Measurements from ENCODE around the gene ANKRD55. TPM values are rescaled to one million over a fixed set of nuclear protein-coding genes. Genes with fewer than 3 reads are reported as not detected.
"Not testable (repeated sequence)": the region's sequence is repeated elsewhere in the genome, so short reads cannot be mapped to it uniquely, and the experiment has no call there.

The ANKRD55 gene
- total RNA-seq, 1 donor from 2014 or later: not detected

DNA sequence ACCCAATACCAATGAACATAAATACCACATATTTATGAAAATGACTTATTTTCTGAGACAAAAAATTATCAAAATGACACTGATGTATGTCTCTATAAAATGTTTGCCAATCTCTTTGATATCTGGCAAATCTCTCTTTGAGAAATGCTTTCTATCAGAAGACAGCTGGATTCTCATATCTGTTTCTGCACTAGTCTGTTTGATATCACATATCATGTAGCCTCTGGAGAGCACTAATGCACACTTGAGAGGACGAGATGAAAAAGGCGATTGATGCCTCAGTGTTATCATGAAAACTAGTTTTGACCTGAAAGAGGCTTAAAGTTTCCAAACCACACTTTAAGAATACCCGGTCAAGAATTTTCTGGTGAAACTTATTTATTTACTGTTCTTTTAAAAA is 29.1 kb upstream of the ANKRD55 start:
- TF ChIP-seq, protein P1, sequence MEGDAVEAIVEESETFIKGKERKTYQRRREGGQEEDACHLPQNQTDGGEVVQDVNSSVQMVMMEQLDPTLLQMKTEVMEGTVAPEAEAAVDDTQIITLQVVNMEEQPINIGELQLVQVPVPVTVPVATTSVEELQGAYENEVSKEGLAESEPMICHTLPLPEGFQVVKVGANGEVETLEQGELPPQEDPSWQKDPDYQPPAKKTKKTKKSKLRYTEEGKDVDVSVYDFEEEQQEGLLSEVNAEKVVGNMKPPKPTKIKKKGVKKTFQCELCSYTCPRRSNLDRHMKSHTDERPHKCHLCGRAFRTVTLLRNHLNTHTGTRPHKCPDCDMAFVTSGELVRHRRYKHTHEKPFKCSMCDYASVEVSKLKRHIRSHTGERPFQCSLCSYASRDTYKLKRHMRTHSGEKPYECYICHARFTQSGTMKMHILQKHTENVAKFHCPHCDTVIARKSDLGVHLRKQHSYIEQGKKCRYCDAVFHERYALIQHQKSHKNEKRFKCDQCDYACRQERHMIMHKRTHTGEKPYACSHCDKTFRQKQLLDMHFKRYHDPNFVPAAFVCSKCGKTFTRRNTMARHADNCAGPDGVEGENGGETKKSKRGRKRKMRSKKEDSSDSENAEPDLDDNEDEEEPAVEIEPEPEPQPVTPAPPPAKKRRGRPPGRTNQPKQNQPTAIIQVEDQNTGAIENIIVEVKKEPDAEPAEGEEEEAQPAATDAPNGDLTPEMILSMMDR (IDR thresholded peaks at IDR 0.05): no peak
- no peak overlapping the region for H3K27ac Mint-ChIP-seq (ENCODE audit: unreplicated experiment)

DNA sequence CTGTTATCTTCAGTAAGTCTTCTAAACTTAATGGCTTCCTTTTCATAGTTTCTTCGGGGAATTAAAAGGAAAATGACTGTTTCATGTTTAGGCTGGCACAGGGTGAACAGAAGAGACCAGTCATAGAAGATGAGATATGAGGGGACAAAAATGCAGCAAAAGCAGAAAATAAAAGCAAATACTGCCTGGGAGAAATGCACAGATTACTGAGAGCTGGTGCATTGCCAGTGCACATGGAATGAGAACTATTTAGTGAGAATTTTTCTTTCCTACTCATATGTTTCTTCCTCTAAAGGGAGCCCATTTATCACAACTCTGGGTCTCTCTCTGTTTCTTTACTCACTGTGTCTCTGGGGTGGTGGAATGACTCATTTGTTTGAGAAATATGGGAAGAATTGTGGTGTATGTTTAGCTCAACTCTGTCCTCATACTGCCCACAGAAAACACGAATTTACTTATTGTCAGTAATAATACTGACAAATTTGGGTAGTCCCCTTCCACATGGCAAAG is 25.9 kb upstream of the ANKRD55 start:
- TF ChIP-seq, protein P1 (IDR thresholded peaks at IDR 0.05): no peak
- H3K27ac Mint-ChIP-seq (ENCODE audit: unreplicated experiment): no peak overlapping the region
- no peaks in the 10 kb centered on the region for H3K9me3 Mint-ChIP-seq (ENCODE audit: low read depth)

More for the DNA sequence above, 29.1 kb upstream of the ANKRD55 start:
- Mint-ChIP-seq H3K4me1 (ENCODE audit: low read depth) (peaks cover 2% of the 10 kb centered on the region), H3K9me3 (ENCODE audit: low read depth) (peaks cover 3% of the 10 kb centered on the region), H3K4me3 (ENCODE audit: unreplicated experiment) (no peak overlapping the region), H3K36me3 (ENCODE audit: low read depth) (no peaks in the 10 kb centered on the region), H3K27me3 (ENCODE audit: low read depth) (no peaks in the 10 kb centered on the region)
- no peak for DNase-seq (ENCODE audit: low spot score)

DNA sequence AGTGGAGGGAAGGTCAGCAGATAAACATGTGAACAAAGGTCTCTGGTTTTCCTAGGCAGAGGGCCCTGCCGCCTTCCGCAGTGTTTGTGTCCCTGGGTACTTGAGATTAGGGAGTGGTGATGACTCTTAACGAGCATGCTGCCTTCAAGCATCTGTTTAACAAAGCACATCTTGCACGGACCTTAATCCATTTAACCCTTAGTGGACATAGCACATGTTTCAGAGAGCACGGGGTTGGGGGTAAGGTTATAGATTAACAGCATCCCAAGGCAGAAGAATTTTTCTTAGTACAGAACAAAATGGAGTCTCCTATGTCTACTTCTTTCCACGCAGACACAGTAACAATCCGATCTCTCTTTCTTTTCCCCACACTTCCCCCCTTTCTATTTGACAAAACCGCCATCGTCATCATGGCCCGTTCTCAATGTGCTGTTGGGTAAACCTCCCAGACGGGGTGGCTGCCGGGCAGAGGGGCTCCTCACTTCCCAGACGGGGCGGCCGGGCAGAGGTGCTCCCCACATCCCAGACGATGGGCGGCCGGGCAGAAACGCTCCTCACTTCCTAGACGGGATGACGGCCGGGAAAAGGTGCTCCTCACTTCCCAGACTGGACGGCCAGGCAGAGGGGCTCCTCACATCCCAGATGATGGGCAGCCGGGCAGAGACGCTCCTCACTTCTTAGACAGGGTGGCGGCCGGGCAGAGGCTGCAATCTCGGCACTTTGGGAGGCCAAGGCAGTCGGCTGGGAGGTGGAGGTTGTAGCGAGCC is 24.8 kb upstream of the ANKRD55 start:
- DNase-seq (ENCODE audit: low spot score); H3K36me3 Mint-ChIP-seq (ENCODE audit: low read depth); H3K9me3 Mint-ChIP-seq (ENCODE audit: low read depth); H3K27me3 Mint-ChIP-seq (ENCODE audit: low read depth); H3K4me3 Mint-ChIP-seq (ENCODE audit: unreplicated experiment): not testable (repeated sequence)
- H3K27ac Mint-ChIP-seq (ENCODE audit: unreplicated experiment): peak overlapping the region; percentile 8
- H3K4me1 Mint-ChIP-seq (ENCODE audit: low read depth): peaks cover 10% of the 10 kb centered on the region

More for the DNA sequence above, 25.9 kb upstream of the ANKRD55 start:
- DNase-seq (ENCODE audit: low spot score): no peak
- peak overlapping the region; percentile 41 for H3K4me3 Mint-ChIP-seq (ENCODE audit: unreplicated experiment)
- peaks cover 7% of the 10 kb centered on the region for H3K4me1 Mint-ChIP-seq (ENCODE audit: low read depth)
- H3K36me3 Mint-ChIP-seq (ENCODE audit: low read depth): no peaks in the 10 kb centered on the region
- no peaks in the 10 kb centered on the region for H3K27me3 Mint-ChIP-seq (ENCODE audit: low read depth)

DNA sequence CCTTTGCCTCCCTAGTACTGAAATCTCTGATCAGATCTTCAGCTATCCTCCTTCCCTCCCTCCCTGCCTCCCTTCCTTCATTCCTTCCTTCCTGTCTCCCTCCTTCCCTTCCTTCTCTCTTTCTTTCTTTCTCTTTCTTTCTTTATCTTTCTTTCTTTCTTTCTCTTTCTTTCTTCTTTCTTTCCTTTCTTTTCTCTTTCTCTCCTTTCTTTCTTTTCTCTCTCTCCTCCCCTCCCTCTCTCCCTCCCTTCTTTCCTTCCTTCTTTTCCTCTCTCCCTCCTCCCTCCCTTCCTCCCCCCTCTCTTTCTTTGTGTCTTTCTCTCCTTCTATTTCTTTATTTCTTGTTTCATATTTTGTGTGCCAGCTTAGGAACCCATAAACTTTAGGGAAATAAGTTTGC is 23.9 kb upstream of the ANKRD55 start:
- Mint-ChIP-seq H3K4me1 (ENCODE audit: low read depth) (peaks cover 20% of the 10 kb centered on the region), H3K4me3 (ENCODE audit: unreplicated experiment) (no peak overlapping the region)
- TF ChIP-seq, protein P1 (IDR thresholded peaks at IDR 0.05): no peak

GRCh38 chr5:56255502-56255901 is 22.4 kb upstream of the ANKRD55 start:
- TF ChIP-seq, protein P1 (IDR thresholded peaks at IDR 0.05): no peak

More for the DNA sequence above, 23.9 kb upstream of the ANKRD55 start:
- H3K27ac Mint-ChIP-seq (ENCODE audit: unreplicated experiment): peak overlapping the region; percentile 32
- no peaks in the 10 kb centered on the region for H3K36me3 Mint-ChIP-seq (ENCODE audit: low read depth)
- H3K27me3 Mint-ChIP-seq (ENCODE audit: low read depth): no peaks in the 10 kb centered on the region
- H3K9me3 Mint-ChIP-seq (ENCODE audit: low read depth): no peaks in the 10 kb centered on the region
- no peak for DNase-seq (ENCODE audit: low spot score)

More at GRCh38 chr5:56255502-56255901, 22.4 kb upstream of the ANKRD55 start:
- Mint-ChIP-seq H3K4me1 (ENCODE audit: low read depth) (peaks cover 25% of the 10 kb centered on the region), H3K9me3 (ENCODE audit: low read depth) (no peaks in the 10 kb centered on the region), H3K36me3 (ENCODE audit: low read depth) (no peaks in the 10 kb centered on the region), H3K27me3 (ENCODE audit: low read depth) (no peaks in the 10 kb centered on the region), H3K27ac (ENCODE audit: unreplicated experiment) (no peak overlapping the region), H3K4me3 (ENCODE audit: unreplicated experiment) (no peak overlapping the region)
- DNase-seq (ENCODE audit: low spot score): no peak
